ENCODE data around the gene PTPRD. TPM values are rescaled to one million over a fixed set of nuclear protein-coding genes. Genes with fewer than 3 reads are reported as not detected.

The PTPRD gene
- total RNA-seq, 1 donor from 2014 or later, result 197 TPM

DNA sequence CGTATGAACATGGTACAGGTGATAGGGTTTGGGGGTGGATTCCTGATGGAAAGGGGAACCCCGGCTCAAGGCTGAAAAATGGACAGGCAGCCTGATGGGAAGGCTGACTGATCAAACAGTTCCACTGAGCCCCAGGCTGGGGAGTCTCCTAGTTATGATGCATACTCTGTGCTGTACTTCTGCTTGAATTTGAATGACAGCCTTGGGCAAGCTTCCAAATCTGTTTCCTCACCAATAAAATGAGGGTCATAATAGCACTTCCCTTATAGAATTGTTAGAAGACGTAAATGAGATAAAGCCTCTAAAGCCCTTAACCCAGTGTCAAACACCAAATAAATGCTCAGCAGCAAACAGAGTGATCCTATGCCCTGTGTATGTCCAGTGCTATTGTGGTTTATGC lies 2334.8 kb downstream of the PTPRD start:
- H3K36me3 Mint-ChIP-seq, result peaks cover 11% of the 10 kb centered on the region
- no peaks in the 10 kb centered on the region for H3K27me3 Mint-ChIP-seq
- no peak for TF ChIP-seq CTCF (conservative IDR thresholded peaks at IDR 0.05)
- H3K4me3 Mint-ChIP-seq, result no peak overlapping the region
- H3K4me1 Mint-ChIP-seq (ENCODE audit: unreplicated experiment), result peaks cover 5% of the 10 kb centered on the region
- H3K9me3 Mint-ChIP-seq, result peaks cover 13% of the 10 kb centered on the region
- no peak for DNase-seq (ENCODE audit: extremely low spot score, unreplicated experiment)
- no peak overlapping the region for H3K27ac Mint-ChIP-seq

GRCh38 chr9:8270235-8270634 lies 2342.6 kb downstream of the PTPRD start:
- no peak overlapping the region for H3K4me3 Mint-ChIP-seq
- H3K27ac Mint-ChIP-seq, result no peak overlapping the region
- no peaks in the 10 kb centered on the region for H3K36me3 Mint-ChIP-seq
- no peak for TF ChIP-seq CTCF (conservative IDR thresholded peaks at IDR 0.05)
- H3K27me3 Mint-ChIP-seq, result no peaks in the 10 kb centered on the region
- H3K4me1 Mint-ChIP-seq (ENCODE audit: unreplicated experiment), result peaks cover 9% of the 10 kb centered on the region
- H3K9me3 Mint-ChIP-seq, result peaks cover 4% of the 10 kb centered on the region
- no peak for DNase-seq (ENCODE audit: extremely low spot score, unreplicated experiment)

DNA sequence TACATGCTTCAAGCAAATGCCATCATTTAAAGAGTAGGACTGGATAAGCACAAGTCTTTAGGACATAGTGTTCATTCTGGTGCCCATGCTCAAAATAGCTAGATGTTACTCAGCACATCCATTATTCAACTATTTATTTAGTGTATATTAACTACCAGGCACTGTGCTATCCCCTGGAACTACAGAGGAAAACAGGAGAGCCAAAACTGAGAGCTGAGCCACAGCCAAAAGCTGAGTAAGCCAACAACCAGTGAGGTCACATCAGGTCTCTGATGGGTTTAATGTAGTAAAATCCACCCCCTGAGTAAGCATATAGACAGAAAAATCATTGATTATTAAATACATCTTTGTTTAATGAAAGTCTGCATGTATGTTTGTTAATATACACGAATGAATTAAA lies 2343.9 kb downstream of the PTPRD start:
- Mint-ChIP-seq H3K9me3 (peaks cover 4% of the 10 kb centered on the region), H3K4me3 (no peak overlapping the region), H3K27me3 (no peaks in the 10 kb centered on the region), H3K4me1 (ENCODE audit: unreplicated experiment) (peaks cover 9% of the 10 kb centered on the region), H3K27ac (no peak overlapping the region), H3K36me3 (no peaks in the 10 kb centered on the region)
- DNase-seq (ENCODE audit: extremely low spot score, unreplicated experiment), result no peak
- no peak for TF ChIP-seq CTCF (conservative IDR thresholded peaks at IDR 0.05)

GRCh38 chr9:8268216-8268878 lies 2344.5 kb downstream of the PTPRD start:
- TF ChIP-seq CTCF (conservative IDR thresholded peaks at IDR 0.05), result no peak
- peaks cover 12% of the 10 kb centered on the region for H3K4me1 Mint-ChIP-seq (ENCODE audit: unreplicated experiment)
- H3K27ac Mint-ChIP-seq, result no peak overlapping the region
- DNase-seq (ENCODE audit: extremely low spot score, unreplicated experiment), result no peak
- H3K4me3 Mint-ChIP-seq, result no peak overlapping the region
- peaks cover 4% of the 10 kb centered on the region for H3K9me3 Mint-ChIP-seq
- no peaks in the 10 kb centered on the region for H3K36me3 Mint-ChIP-seq
- no peaks in the 10 kb centered on the region for H3K27me3 Mint-ChIP-seq

DNA sequence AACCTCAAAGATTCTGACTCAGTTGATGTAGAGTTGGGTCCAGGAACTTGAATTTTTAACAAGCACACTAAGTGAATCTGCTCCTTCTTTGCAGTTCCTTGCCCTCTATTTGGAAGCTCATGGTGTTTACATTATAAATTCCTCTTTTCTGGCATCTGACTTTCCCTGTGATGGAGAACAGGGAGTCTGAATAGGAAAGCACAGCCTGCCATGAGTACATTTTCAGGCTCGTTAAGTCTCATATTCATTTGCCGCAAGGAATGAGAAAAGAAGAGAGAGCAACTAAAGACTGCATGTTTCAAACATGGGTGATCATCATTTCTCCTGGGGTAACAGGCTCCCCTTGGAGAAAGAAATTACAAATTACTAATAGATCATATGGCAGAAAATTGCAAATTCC lies 2345.2 kb downstream of the PTPRD start:
- no peak for DNase-seq (ENCODE audit: extremely low spot score, unreplicated experiment)
- Mint-ChIP-seq H3K27ac (no peak overlapping the region), H3K9me3 (peaks cover 4% of the 10 kb centered on the region), H3K36me3 (no peaks in the 10 kb centered on the region), H3K4me1 (ENCODE audit: unreplicated experiment) (peaks cover 17% of the 10 kb centered on the region), H3K27me3 (no peaks in the 10 kb centered on the region), H3K4me3 (no peak overlapping the region)
- TF ChIP-seq CTCF (conservative IDR thresholded peaks at IDR 0.05), result no peak
